GM21723 (cell line): ENCODE measurements around the gene YTHDF1.

Experiments used
- ATAC-seq: cut with Tn5 transposase; IDR thresholded peaks from one replicate; pipeline ENCODE4 v1.9.1; 2021; ENCODE audit warnings: mild to moderate bottlenecking, moderate library complexity; ENCODE audit not compliant: unreplicated experiment

Gene YTHDF1

GRCh38 chr20:63212393-63212730 is 3.6 kb downstream of the YTHDF1 start:
- ATAC-seq, result no peak

DNA sequence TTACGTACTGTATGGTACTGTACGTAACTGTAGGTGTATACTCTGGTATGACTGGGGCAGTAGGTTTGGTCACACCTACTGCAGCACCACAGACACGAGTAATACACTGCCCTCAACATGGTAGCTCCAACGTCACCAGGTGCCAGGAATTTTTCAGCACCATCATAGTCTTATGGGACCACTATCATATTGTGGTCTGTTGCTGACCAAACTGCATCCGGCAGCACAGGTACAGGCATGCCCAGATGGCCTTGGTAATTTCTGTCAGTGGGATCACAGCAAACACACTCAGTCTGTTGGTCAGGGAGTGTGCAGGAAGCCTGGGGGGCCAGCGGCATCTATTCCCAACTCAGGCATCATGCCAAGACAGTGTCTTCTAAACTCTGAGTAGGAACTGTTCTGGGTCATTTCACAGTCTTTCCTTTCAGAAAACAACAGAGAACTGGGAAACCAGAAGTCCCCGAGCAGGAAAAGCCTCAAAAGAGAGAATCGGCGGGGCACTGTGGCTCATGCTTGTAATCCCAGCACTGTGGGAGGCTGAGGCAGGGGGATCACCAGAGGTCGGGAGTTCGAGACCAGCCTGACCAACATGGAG is 5.8 kb downstream of the YTHDF1 start:
- no peak for ATAC-seq

DNA sequence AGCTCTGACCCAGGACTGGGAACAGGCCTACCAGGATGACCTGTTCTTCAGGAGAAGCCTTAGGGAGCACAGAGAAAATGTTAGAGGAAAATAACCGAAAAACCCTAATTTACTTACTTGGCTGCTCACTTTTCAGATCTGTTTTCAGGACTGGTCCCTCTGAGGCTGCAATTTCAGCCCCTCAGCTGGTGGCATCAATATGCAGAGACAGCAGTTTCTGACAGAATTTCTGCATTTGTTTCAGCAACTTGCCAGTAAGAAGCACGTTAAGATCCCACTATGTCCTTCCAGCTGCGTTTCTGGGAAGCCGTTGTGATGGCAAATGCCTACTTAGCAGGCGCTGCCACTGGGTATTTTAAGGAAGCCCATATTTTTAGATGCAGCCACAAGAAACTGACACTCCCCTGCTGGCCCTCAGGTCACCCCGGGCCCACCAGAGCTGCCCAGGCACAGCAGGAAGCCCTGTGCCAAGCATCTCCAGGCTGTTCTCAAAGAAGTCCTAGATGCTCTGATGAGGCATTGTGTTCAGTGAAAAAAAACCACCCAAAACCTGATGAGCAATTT is 7.5 kb downstream of the YTHDF1 start:
- ATAC-seq, result no peak

DNA sequence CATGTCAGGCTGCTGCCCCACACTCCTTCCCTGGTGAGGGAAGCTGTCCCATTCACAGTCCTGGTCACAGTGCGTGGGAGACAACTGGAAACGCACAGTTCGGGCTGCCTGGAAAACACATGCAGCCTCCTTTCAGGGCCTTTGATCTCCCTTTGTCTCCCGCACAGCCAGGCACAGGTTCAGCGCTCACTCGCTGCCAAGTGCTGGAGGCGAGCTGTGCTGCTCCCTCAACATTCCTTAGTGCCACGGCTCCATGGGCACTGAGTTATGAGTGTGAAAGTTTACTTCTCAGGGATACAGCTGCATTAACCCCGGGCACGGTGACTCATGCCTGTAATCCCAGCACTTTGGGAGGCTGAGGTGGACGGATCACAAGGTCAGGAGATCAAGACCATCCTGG is 9.1 kb downstream of the YTHDF1 start:
- no peak for ATAC-seq

- no peak for ATAC-seq
Observed at GRCh38 chr20:63205896-63206295, 10.0 kb downstream of the YTHDF1 start.

GRCh38 chr20:63204362-63204761 is 11.6 kb downstream of the YTHDF1 start:
- ATAC-seq, result no peak

DNA sequence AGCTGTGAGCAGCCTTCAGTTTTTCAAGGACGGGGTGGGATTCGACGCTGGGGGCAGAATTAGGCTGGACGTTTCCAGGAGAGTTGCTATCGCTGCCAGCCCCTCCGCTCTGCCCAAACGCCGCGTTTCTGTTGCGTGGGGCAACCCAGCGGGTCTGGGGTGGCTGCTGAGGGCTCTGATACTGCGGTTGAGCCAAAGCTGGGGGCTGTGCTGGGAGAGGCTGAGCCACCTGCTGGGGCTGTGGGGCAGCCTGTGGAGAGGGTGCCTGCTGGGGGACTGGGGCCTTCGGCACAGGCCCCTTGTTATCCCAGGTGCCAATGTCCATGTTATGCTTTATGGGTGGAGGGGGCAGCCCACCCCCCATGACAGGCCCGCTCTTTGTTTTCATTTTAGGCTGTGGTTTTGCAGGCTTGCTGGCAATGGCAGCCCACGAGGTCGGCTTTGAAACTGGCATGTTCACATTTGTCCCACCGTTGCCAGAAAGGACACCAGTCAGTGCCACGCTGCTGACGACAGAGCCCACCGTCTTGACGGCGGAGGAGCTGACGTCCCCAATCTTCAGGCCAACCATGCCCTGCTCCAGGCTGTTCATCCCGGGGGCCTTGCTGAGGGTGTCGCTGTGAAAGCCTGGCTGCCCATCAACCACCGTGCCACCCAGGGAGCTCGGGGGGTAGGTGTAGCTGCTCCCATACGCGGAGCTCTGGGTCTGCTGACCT is 13.0 kb downstream of the YTHDF1 start:
- no peak for ATAC-seq

DNA sequence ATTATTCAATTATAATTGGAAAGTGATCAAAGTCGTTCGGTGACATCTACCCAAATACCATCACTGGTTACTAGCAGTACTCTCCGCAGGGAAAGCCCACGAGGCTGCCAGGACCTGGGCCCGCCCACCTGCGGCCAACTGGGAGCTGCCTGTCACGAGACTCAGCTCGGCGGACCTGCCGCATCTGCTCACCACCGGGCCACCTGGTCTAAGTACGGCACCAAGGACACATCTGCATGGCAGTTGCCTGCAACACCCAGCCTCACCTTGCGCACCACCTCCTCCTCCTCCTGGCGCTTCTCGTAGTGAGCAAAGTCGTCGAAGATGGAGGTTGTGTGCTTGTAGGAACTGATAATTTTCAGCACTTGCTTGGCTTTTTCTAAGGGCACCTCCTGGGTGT is 13.9 kb downstream of the YTHDF1 start:
- ATAC-seq, result no peak

GRCh38 chr20:63198606-63199005 is 17.3 kb downstream of the YTHDF1 start:
- ATAC-seq, result no peak

GRCh38 chr20:63196768-63197470 is 19.0 kb downstream of the YTHDF1 start:
- no peak for ATAC-seq

- no peak for ATAC-seq
Observed at GRCh38 chr20:63194797-63195173, 21.1 kb downstream of the YTHDF1 start.

DNA sequence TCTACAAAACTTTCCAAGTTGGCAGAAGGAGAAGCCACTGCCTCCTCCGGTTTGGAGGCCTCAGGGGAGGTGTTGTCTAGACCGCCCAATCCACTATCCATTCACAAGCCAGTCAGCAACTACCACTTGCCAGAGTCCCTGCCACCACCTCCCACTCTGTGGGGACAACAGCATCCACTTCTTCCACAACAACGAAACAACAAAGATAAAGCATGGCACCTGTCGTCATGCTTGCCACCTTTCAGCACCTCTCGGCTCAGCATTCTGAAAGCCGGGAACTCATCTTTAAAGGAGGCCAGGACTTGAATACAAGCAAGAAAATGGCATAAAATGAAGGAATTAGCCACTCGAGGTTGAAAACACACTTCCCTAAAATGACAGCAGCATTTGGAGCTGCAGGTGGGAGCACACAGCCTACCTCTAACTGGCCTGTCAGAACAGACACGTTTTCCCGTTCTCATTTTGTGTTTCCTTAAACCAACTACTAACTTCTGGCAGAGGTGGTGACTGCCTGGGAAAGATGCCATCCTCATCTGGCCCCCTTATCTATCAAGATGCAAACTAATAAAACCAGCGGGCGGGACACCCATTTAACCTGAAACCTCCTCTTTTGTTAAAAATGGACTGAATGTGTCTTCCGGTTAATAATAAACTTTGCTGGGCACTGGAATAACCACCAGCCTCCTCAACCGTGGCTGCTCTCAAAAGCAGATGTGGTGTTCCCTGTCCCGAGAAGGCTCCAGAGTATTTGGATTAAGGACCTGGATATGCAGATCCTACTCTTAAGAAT is 21.7 kb downstream of the YTHDF1 start:
- ATAC-seq, result no peak

DNA sequence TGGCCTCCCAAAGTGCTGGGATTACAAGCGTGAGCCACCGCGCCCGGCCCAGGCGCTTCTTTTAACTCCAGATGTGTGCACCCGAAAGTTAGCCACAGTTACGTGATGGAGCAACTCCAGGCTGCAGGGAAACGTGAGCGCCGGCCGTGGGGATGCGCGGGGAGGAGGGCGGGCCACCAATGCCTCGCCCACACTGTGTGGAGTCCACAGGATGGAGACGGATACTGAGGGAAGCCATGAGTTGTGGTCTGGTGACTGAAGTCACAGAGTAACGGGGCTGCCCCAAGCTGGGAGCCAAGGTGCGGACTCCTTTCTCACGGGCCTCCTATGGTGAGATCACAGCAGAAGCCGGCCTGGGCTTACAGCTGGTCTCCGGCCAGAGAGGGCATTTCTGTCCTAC is 23.2 kb downstream of the YTHDF1 start:
- ATAC-seq, result no peak

- ATAC-seq, result no peak
Observed at GRCh38 chr20:63191400-63191799, 24.5 kb downstream of the YTHDF1 start.

DNA sequence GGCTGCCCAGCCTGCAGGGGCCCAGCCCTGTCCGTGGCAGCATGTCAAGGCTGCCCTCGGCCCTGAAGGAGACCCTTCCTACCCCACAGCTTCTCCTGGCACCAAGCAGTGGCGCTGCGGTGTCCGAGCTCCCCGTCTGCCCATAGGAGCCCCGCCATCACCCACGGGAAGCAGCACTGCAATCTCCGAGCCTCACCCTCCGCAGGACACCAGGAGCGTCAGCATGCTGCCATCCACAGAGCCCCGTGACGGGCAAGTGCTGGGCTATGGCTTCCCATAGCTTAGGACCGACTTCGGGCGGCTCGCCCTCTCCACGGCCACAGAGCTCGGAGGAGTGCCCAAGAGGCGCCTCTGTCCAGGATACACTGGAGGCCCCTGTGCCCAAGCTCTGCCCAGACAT is 25.1 kb downstream of the YTHDF1 start:
- ATAC-seq, result no peak

DNA sequence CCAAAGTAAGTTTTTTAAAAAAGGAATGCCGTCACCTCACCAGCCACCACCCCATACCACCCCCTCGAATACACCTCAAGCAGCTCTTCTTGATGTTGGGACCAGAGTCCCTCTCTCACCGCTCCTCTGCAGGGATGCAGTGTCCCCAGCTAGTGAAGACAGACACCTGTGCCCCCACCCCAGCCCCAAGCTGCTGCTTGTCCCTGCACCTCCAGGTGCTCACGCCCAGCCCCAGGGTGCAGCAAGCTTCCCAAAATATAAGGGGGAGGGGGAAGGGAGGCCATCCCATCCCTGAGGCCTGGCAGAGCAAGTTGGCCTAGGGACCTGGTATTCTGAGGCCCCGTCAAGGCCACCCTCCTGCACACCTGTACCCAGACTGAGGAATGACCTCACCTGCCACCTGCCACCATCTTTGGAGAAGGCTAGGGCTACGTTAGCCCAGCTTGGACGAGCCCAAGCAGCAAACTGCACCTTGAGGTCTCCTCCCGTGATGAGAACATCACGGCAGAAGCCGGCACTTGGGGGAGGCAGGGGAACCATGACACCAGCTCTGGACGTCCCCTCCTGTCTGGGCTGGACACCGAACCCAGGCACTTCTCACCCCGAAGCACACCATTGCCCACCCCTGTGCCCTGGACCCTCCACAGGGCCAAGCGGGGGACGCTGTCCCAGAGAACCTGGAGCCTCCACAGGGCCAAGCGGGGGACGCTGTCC is 25.9 kb downstream of the YTHDF1 start:
- no peak for ATAC-seq

- ATAC-seq, result no peak
Observed at GRCh38 chr20:63189322-63189642, 26.6 kb downstream of the YTHDF1 start.

DNA sequence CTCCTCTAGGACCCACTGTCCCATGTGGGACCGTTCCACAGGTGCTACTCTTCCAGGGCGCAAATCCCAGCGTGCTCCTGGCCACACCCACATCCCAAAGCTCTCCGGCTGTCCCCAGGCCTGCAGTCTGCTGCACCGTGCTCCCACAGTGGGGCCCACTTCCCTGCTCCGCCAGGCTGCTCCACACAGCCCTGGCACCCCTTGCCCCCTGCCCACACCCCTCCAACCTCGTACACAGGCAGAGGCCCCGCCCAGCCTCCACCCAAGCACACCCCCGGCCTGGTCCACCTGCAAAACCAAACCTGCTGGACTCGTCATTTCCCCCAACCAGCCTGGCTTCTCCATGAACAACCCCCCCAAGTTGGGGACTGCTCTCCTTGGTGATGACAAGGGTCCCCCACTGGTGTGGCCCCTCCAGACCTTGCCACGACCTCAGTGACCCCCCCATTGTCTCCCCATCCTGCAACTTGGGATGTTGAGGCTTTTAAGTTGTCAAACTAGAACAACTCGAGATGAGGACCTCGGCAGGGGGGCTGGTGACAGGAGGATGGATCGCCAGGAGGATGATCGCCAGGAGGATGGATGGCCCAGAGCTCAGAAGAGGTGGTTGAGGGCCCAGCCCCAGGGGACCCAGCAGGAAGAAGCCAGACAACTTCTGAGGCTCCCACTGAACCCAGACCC is 27.1 kb downstream of the YTHDF1 start:
- ATAC-seq, result no peak

- no peak for ATAC-seq
Observed at GRCh38 chr20:63188159-63188442, 27.8 kb downstream of the YTHDF1 start.

DNA sequence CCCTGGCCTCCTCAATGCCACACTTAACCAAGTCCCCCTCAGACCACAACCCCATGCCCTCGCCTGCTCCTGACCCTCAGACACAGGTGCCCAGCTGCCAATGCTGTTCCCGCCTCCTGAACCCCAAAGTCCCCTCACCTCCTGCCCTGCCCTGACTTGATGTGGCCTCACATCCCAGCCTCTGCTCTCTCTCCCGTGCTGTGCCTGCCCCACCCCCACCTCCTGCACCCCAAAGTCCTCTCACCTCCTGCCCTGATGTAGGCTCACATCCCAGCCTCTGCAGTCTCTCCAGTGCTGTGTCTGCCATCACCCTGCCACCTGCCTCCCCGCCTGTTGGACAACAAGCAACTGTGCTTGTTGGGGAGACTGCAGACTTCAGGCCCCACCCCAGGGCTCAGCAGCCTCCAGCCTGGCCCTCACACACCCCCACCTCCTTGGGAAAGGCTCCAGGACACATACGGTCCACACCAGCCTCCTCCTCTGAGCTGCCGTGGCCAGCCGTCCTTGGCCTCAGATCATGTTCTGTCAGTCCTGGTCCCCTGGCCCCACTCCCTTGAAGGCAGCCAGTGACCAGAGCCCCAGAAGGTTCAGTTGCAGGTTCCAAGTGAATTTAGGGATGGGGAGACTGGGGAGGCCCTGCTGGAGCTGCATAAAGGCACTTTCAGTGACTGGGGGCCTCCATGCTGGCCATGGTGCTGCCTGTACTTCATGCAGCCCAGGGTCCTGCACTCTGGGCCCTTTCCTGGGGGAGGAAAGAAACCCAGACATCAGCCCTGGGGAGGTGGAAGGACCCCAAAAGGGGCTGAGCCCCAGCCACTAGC is 28.4 kb downstream of the YTHDF1 start:
- no peak for ATAC-seq
